ENCODE data around the gene XG.
"Not testable (repeated sequence)": the region's sequence is repeated elsewhere in the genome, so short reads cannot be mapped to it uniquely, and the experiment has no call there.

The XG gene

GRCh38 chrX:2727264-2727663 lies 24.6 kb upstream of the XG start:
- in situ Hi-C loops (cut with HindIII; ENCODE audit: low pct_ligation_motif_present, low pct_unique_long_range_greater_than_20kb, low sequenced_read_pairs), result not testable (repeated sequence)
- DNase-seq, result peak; percentile 78

- no peak for DNase-seq
- in situ Hi-C loops (cut with HindIII; ENCODE audit: low pct_ligation_motif_present, low pct_unique_long_range_greater_than_20kb, low sequenced_read_pairs), result no loop called here
Measured at GRCh38 chrX:2732076-2732475, 19.8 kb upstream of the XG start.

DNA sequence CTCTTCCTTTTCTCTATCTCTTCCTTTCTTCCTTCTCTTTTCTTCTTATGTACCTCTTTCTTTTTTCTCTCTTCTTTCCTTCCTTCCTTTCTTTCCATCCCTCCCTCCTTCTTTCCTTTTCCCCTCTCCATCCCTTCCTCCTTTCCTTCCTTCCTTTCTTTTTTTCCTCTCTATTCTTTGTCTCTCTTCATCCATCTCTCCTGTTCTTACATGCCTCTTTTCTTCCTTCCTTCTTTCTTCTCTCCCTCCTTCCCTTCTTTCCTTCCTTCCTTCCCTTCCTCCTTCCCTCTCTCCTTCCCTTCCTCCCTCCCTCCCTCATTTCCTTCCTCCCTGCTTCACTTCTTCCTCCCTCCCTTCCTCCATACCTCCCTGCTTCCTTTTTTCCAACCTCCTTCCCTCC lies 19.2 kb upstream of the XG start:
- no peak for DNase-seq
- in situ Hi-C loops (cut with HindIII; ENCODE audit: low pct_ligation_motif_present, low pct_unique_long_range_greater_than_20kb, low sequenced_read_pairs), result no loop called here

DNA sequence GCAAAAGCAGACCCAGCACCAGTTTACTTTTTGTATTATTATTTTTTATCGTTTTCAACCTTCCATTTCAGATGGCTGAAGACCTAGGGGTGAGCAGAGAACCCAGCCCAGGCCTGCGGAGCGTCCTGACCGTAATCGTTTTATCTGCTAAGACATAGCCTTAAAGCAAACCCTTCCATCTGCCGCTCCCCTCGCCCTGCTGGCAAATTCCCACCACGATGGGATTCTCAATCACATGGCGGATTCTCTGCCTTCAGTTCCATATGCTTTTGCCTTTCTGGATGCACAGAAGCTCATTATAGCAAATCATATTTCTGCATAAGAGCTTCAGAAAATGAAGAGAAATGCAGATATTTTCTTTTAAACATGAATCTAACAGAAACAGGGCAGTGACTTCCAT lies 18.6 kb upstream of the XG start:
- in situ Hi-C loops (cut with HindIII; ENCODE audit: low pct_ligation_motif_present, low pct_unique_long_range_greater_than_20kb, low sequenced_read_pairs), result no loop called here
- DNase-seq, result no peak

DNA sequence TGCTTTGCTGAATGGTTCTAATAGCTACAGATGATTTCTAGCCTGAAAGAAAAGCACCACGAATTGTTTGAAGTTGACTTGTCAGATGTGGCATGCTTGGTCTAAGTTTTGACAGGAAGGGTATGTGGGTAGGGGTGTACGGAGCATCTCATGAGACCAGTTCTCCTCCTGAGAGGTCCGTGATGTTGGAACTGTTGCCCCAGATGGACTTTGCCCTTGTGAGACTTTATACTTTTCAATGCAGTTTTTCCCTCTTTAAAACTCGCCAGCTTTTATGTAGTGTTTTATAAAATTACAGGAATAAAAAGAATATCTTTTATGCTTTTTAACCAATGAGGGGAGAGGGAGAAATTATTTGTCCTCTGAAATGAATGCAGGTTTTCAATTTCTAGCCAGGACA lies 16.6 kb upstream of the XG start:
- in situ Hi-C loops (cut with HindIII; ENCODE audit: low pct_ligation_motif_present, low pct_unique_long_range_greater_than_20kb, low sequenced_read_pairs), result no loop called here
- DNase-seq, result no peak

- no peak for DNase-seq
- in situ Hi-C loops (cut with HindIII; ENCODE audit: low pct_ligation_motif_present, low pct_unique_long_range_greater_than_20kb, low sequenced_read_pairs), result no loop called here
Measured at GRCh38 chrX:2740672-2741071, 11.2 kb upstream of the XG start.

DNA sequence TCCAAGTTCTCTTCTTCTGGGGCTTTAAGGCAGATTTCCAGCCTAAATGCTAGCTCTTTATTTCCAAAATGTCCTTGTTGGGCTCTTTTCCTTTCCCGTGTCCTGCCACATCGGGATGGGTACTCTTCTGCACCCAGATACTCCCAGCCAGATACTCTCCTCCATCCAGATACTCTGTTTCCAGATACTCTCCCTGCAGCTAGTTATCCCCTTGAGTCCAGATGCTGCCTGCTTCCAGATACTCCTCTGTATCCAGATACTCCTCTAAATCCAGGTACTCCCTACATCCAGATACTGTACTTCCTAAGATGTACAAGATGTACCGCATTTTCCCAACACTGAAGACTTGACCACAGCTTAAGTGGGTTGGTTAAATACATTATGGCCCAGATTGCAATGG lies 10.5 kb upstream of the XG start:
- DNase-seq, result no peak
- in situ Hi-C loops (cut with HindIII; ENCODE audit: low pct_ligation_motif_present, low pct_unique_long_range_greater_than_20kb, low sequenced_read_pairs), result no loop called here

DNA sequence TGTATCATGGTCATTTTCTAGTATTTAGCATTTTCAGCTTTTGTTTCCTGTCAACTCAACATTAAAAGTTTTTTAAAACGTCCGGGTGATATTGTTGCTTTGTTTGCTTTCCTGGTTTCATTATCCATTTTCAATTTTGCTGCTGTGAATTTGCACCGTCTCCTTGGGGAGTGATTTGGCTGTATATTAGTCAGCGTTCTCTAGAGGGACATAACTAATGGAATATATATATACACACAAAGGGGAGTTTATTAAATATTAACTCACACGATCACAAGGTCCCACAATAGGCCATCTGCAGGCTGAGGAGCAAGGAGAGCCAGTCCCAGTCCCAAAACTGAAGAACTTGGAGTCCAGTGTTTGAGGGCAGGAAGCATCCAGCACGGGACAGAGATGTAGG lies 5.6 kb upstream of the XG start:
- in situ Hi-C loops (cut with HindIII; ENCODE audit: low pct_ligation_motif_present, low pct_unique_long_range_greater_than_20kb, low sequenced_read_pairs); DNase-seq: not testable (repeated sequence)

- no peak for DNase-seq
- in situ Hi-C loops (cut with HindIII; ENCODE audit: low pct_ligation_motif_present, low pct_unique_long_range_greater_than_20kb, low sequenced_read_pairs), result no loop called here
Measured at GRCh38 chrX:2748171-2748814, 3.5 kb upstream of the XG start.

- in situ Hi-C loops (cut with HindIII; ENCODE audit: low pct_ligation_motif_present, low pct_unique_long_range_greater_than_20kb, low sequenced_read_pairs), result no loop called here
- no peak for DNase-seq
Measured at GRCh38 chrX:2748815-2749188, 3.0 kb upstream of the XG start.

DNA sequence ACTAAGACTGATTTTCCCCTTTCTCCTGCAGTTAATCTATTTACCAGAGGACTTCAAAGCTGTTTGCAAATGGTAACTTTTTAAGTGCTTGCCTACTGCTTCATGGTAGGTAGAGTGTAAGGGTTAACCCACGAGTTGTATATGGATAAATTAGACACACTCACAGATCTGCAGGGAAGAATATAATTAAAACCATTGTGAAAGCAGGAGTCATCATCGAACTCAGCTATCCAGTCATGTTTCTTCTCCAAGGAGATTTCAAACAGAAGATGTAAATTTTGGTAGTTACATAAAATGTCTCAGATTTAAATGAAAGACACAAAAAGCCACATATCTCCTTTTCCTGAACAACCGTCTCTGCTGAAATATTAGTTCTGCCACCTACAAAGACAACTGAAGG lies 549 bp upstream of the XG start:
- DNase-seq, result no peak
- in situ Hi-C loops (cut with HindIII; ENCODE audit: low pct_ligation_motif_present, low pct_unique_long_range_greater_than_20kb, low sequenced_read_pairs), result no loop called here

DNA sequence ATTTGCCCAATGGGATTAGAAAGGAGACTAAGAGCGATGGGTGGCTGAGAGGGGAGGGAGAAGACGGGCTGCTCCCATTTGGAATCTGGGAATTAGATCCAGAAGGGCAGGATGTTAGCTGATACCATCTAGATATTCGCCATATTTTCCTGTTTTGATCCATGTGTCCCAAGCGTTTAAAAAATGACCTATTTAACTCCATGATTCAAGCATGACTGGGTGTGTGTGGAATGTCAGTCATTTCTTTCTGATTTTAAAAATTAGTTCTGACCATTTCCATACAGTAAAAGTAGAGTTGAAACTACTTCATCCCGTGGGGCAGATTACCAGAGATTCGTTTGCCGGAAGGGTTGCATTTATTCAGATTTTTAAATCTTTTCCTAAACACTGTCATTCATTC lies 601 bp downstream of the XG start:
- DNase-seq; in situ Hi-C loops (cut with HindIII; ENCODE audit: low pct_ligation_motif_present, low pct_unique_long_range_greater_than_20kb, low sequenced_read_pairs): not testable (repeated sequence)

DNA sequence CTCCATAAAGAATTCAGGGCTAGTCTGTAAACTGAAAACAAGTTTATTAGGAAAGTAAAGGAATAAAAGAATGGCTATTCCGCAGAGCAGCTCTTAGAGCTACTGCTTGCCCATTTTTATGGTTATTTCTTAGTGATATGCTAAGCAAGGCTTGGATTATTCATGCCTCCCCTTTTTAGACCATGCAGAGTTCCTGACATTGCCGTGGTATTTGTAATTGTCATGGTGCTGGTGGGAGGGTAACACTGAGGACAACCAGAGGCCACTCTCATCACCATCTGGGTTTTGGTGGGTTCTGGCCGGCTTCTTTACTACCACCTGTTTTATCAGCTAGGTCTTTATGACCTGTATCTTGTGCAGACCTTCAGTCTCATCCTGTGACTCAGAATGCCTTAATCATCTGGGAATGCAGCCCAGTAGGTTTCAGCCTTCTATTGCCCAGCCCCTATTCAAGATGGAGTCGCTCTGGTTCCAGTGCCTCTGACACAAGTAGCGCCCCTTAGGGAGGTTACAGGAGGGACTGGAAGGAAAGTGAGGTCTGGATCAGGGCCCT lies 3.4 kb downstream of the XG start:
- DNase-seq; in situ Hi-C loops (cut with HindIII; ENCODE audit: low pct_ligation_motif_present, low pct_unique_long_range_greater_than_20kb, low sequenced_read_pairs): not testable (repeated sequence)

- no peak for DNase-seq
- in situ Hi-C loops (cut with HindIII; ENCODE audit: low pct_ligation_motif_present, low pct_unique_long_range_greater_than_20kb, low sequenced_read_pairs), result no loop called here
Measured at GRCh38 chrX:2756548-2756947, 4.7 kb downstream of the XG start.

DNA sequence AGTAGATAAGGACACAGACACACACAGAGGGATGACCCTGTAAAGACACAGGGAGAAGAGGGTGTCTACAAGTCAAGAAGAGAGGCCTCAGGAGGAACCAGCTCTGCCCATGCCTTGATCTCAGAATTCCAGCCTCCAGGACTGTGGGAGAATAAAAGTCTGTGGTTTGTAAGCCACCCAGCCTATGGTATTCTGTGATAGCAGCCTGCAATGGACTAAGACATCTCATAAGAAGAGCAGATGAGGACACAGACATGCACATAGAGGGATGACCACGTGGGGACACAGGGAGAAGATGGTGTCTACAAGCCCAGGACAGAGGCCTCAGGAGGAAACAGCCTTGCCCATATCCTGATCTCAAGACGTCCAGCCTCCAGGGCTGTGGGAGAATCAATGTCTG lies 9.4 kb downstream of the XG start:
- in situ Hi-C loops (cut with HindIII; ENCODE audit: low pct_ligation_motif_present, low pct_unique_long_range_greater_than_20kb, low sequenced_read_pairs), result no loop called here
- no peak for DNase-seq

DNA sequence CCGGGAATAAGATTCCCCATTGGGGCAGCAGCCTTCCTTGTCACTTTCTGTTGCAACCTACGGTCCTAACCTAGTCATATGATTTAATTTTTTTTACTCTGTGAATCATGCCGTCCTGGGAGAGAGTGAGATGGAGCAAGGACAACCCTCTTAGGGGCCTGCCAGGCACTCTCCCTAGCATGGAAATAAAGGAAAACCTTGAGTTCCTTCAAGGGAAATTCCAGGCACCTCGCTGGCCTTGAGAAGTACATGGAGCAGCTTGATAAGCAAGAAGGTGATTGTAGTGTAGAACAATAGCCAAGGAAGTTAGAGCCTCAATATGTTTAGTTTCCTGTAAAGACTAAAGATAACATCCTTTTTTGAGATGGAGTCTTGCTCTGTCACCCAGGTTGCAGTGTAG lies 10.8 kb downstream of the XG start:
- DNase-seq; in situ Hi-C loops (cut with HindIII; ENCODE audit: low pct_ligation_motif_present, low pct_unique_long_range_greater_than_20kb, low sequenced_read_pairs): not testable (repeated sequence)

GRCh38 chrX:2764766-2765548 lies 13.1 kb downstream of the XG start:
- DNase-seq; in situ Hi-C loops (cut with HindIII; ENCODE audit: low pct_ligation_motif_present, low pct_unique_long_range_greater_than_20kb, low sequenced_read_pairs): not testable (repeated sequence)

- DNase-seq, result no peak
- in situ Hi-C loops (cut with HindIII; ENCODE audit: low pct_ligation_motif_present, low pct_unique_long_range_greater_than_20kb, low sequenced_read_pairs), result no loop called here
Measured at GRCh38 chrX:2765549-2765830, 13.7 kb downstream of the XG start.

DNA sequence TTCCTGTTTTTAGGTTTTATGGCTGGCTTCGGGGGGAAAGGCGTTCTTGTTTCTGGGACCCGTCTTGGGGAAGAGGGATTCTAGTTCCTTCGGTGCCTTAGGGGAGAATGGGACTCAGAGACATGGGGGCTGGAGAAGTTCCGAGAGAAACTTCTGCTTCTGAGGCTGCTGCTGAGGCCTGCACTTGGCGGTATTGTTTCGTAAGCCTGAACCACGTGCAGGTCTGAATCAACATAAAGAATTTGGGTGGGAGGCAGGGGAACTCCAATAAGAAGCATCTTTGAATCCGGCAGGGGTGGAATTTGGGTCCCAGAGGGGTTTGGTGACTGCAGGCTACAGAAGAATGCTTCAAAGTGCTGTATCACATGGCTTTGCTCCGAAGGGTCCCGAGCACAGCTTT lies 15.1 kb downstream of the XG start:
- in situ Hi-C loops (cut with HindIII; ENCODE audit: low pct_ligation_motif_present, low pct_unique_long_range_greater_than_20kb, low sequenced_read_pairs), result no loop called here
- DNase-seq, result no peak
